GM18517 (cell line): ENCODE data around the gene TMIGD1.
"Not testable (repeated sequence)": the region's sequence is repeated elsewhere in the genome, so short reads cannot be mapped to it uniquely, and the experiment has no call there.

Experiments
- ATAC-seq: cut with Tn5 transposase; IDR thresholded peaks from one replicate; pipeline ENCODE4 v1.9.1; 2021; ENCODE audit warnings: mild to moderate bottlenecking, moderate library complexity; ENCODE audit not compliant: unreplicated experiment

The TMIGD1 gene

DNA sequence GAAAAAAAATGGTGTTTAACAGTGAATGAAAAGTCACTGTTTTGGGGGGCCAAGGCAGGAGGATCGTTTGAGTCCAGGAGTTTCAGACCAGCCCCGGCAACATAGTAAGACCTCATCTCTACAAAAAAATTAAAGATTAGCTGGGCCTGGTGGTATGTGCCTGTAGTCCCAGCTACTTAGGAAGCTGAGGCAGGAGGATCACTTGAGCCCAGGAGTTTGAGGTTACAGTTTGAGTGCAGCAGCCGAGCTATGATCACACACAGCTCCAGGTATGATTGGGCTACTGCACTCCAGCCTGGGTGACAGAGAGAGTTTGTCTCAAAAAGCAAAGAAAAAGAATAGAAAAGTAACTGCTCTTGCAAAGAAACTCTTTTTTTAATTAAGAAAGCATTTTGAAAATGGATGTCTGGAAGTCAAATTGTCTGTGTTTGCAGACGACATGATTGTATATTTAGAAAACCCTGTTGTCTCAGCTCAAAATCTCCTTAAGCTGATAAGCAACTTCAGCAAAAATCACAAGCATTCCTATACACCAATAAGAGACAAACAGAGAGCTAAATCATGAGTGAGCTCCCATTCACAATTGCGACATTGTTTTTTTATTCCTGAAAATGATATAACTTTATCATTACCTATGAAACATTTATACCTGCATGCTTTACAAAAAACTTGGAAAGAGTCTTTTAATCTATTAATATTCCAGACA is 24.4 kb upstream of the TMIGD1 start:
- no peak for ATAC-seq

DNA sequence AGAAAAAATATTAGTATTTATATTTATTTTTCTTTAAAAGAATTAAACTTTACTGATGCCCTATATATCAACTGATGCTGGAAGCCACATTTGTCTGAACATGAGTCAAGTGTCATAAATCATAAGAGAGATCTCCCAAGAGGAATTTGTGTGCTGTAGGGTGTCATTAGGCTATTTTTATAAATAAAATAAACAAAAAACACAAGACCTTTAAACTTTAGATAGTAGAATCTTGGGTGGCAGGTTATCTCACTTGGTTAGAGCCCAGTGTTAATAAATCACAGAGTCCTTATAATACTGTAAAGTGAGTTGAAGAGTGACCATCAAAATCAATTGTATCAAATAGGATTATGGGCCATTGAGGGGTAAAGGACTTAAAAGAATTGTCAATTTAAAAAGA is 23.6 kb upstream of the TMIGD1 start:
- ATAC-seq = no peak

DNA sequence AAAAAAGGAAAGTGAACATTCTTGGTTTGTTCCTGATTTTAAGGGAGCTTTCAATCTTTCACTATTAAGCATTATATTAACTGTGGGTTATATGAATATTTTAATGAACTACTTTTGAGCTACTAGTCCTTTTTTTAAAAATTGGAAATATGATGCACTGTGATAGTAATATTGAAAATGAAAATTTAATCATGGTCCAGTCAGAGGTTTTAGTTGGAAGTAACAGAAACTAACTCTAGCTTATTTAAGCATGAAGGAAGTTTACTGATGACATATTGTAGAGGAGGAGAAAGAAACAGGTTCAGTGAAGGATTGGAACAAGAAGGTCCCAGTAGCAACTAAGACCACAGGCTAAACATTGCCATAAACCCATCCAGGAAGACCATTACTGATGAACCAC is 20.8 kb upstream of the TMIGD1 start:
- no peak for ATAC-seq

DNA sequence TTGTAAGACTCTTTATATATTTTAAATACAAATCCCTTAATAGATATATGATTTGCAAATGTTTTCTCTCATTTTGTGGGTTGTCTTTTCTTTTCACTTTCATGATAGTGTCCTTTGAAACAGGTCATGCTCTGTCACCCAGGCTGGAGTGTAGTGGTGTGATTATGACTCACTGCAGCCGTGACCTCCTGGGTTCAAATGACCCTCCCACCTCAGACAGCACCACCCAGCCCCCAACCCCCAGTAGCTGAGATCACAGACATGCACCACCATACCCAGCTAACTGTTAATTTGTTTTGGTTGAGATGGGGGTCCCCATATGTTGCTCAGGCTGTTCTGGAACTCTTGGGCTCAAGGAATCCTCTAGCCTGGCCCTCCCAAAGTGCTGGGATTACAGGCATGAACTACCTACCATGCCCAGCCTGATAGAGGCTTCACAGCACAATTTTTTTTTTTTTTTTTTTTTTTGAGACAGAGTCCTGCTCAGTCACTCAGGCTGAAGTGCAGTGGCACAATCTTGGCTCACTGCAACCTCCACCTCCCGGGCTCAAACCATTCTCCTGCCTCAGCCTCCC is 18.5 kb upstream of the TMIGD1 start:
- no peak for ATAC-seq

DNA sequence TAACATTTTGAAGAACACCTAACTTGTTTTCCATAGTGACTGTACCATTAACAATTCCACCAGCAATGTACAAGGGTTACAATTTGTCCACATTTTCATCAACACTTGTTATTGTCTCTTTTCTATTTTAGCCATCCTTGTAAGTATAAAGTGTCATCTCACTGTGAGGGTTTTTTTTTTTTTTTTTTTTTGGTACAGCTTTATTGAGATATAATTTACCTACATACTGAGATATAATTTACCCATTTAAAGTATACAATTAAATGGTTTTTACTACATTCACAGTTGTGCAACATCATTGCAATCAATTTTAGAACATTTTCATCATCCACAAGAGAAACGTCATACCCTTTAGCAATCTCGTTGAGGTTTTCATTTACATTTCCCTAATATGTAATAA is 17.9 kb upstream of the TMIGD1 start:
- no peak for ATAC-seq

DNA sequence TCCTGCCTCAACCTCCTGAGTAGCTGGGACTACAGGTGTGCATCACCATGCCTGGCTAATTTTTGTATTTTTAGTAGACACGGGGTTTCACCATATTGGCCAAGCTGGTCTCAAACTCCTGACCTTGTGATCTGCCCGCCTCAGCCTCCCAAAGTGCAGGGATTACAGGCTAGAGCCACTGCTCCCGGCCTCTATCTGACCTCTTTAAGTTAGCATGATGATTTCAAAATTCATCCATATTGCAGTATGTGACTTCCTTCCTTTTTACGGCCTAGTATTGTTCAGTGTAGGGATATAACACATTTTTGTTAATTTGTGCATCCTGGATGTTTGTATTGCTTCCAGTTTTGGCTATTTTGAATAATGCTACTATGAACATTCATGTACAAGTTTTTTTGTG is 17.4 kb upstream of the TMIGD1 start:
- ATAC-seq = not testable (repeated sequence)

DNA sequence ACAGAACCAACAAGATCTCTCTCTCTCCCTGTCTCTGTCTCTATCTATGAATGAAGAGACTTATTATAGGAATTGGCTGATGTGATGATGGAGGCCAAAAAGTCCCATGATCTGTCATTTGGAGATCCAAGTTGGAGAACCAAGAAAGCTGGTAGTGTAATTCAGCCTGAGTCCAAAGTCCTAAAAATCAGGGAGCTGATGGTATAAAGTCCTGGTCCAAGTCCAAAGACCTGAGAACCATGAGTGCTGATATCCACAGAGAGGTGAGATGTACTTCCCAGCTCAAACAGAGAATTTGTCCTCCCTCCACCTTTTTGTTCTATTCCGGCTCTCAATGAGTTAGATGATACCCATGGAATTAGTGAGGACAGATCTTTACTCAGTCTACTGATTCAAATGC is 15.4 kb upstream of the TMIGD1 start:
- no peak for ATAC-seq

DNA sequence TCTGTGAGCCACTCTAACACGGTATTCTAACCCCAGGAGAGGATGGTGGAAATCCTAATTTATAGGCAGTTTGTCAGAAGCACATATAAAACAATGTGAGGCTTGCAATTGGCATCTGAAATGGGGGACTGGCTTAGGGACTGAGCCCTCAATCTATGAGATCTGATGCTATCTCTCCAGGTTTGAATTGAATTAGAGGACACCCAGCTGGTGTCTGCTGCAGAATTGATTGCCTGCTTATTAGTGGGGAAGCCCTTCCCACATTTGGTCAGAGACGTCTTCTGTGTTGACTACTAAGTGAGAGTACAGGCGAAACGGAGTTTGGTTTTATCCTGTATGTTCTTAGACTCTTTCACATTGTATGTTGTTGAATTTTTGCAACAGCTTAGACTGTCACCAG is 13.6 kb upstream of the TMIGD1 start:
- no peak for ATAC-seq

DNA sequence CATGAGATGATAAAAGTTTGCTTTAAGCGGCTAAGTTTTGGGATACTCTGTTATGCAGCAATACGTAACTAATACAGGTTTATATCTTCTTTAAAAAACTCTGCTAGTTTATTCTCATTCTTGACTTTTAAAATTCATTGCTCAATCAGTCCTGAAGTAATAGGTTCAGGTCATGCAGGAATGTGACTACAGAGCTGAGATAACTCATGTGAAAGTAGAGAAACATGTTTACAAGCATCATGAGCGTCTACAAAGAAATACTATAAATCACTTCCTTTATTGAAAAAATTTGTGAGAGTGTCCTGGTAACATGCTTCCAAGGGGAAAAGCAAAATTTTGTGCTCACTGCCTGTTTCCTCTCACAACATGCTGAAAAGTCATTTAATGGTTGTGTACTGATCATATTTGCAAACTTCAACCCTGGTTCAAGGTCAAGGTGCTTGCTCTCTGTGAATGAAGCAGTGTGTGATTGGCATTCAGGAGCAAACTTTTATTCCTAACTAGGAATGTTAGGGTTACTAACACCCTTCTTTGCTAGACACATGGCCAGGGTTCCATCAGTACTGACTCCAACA is 12.5 kb upstream of the TMIGD1 start:
- no peak for ATAC-seq

DNA sequence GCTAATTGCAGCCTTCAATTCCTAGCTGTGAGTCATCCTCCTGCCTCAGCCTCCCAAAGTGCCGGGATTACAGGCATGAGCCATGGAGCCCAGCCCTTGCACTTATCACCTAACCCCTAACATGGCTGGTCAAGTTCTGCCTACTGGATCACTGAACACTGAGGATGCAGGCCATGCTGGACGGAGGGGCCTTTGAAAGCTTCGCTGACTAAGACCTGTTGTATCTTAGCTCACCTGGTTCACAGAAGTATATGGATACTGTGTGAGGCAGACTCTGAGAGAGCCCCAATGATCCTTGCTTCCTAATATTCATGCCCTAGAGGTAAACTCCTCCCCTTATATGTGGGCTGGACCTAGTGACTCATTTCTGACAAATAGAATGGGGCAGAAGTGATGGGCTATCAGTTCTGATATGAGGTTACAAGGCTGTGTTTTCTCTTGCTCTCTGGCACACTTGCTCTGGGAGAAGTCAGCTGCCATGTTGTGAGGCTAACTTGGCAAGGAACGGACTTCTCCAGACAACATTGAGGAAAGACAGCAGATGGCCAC is 11.7 kb upstream of the TMIGD1 start:
- ATAC-seq = no peak

DNA sequence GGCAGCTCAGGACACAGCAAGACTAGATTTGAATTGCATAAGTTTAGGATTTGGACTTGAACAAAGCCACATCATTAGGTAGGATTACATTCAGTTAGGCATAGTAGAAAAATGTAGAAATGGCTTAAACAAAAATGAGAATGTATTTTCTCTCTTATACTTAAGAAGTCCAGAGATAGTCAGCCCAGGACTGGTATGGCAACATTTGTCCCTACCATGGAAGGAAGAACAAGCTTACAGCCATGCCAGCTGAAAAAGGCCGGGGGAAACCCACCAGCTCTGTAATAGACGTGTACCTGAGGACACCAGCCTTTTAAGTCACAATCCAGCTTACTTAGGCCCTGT is 11.2 kb upstream of the TMIGD1 start:
- ATAC-seq = no peak

DNA sequence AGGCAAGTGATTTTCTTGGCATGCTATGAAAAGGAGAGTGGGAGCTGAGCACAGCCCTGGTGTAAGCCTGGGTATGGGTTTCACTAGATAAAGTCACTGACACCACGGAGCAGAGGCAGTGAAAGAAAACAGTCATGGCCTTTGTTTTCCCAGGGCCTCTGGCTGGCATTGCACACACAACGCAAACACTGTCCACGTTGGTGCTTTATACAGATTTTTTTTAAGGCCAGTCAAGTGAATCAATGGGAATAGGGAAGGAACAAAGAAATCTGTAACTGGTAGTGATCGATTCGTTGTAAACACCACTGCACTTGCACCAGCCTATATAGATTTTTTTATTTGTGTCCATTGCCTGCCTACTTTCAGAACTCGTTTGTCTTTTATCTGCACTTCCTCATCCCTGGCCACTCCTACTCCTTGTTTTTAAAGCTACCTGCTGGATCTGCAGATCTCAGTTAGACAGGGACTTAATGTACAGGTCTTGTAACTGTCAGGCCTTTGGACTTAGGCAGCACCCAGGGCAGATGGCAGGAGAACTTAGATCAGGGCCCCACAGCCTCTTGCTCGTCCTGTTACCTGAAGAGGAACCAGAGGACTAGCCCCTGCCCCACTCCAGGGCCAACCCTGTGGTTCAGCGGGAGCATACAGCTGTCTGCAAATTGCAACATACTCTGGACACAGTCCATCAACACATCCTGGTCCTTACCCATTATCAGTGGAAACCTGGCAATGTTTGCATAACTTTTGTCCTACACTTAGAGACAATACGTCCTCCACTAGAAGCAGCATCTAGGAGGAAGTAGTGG is 10.6 kb upstream of the TMIGD1 start:
- no peak for ATAC-seq

DNA sequence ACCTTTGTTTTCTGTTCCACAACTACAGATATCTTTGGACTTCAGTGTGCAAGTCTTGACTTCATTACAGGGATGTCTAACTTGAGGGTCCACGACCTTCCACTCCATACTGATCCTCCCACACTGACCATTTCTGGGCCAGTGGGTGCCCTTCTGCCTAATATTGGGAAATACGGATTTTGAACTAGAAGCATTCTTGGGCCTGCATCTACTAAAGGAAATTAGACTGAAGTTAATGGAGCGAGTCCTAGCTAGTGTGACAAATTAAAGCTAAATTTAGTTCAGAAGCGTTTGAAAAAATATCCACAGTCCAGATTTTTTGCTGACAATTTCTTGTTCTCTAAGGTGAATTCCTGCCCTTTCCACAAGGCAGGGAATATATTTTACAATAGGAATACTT is 9.9 kb upstream of the TMIGD1 start:
- no peak for ATAC-seq

DNA sequence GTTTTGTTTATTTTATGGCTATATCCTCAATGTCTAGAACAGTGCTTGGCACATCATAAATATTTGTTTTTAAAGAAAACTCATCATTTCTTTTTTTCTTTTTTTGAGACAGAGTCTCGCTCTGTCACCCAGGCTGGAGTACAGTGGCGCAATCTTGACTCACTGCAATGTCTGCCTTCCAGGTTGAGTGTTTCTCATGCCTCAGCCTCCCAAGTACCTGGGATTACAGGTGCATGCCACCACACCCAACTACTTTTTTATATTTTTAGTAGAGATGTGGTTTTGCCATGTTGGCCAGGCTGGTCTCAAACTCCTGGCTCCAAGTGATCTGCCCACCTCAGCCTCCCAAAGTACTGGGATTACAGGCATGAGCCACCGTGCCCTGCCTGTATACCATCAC is 9.4 kb upstream of the TMIGD1 start:
- ATAC-seq = not testable (repeated sequence)

DNA sequence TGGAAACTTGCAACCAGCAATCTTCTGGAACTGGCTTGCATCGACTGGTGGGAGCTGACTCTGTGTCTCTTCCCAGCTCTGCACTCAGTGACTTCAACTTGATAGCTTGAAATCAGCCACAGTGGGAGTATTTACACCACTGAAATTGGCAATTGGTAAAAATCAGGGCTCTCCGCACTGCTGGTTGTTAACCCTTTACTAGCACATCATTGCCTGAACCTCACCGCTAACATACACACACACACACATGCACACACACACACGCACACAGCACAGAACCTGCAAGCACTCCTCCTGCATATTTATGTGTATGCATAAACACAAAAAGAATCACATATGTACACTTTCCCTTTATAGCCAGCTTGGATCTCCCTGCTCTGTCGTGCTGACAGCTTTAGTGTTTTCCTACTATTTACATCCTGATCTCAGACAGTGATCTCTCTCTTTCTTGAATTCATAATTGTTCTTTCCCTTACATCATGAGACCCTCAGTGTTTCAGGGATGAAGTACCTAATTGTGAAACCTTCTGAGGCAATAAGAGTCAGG is 7.9 kb upstream of the TMIGD1 start:
- no peak for ATAC-seq

DNA sequence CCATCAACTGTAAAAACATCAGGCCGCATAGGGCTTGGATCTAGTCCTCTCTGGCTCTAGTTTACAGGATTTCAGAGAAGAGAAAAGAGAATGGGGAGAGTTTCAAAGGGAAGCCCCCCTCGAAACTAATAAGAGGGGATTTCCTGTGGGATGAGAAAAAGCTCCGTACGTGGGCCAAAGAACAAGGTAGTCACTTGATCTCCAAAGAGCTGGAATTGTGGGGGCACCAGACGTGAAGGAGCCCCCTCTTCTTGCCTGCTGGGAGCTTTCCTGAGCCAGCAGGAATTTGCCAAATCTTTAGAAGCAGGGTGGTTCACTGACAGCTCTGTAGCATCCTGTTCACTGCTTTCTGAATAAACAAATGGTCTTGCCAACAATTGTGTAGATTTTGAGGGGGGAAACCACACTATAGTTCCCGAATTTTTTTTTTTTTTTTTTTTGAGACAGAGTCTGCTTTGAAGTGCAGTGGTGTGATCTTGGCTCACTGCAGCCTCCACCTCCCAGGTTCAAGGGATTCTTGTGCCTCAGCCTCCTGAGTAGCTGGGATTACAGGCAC is 7.0 kb upstream of the TMIGD1 start:
- ATAC-seq = no peak

DNA sequence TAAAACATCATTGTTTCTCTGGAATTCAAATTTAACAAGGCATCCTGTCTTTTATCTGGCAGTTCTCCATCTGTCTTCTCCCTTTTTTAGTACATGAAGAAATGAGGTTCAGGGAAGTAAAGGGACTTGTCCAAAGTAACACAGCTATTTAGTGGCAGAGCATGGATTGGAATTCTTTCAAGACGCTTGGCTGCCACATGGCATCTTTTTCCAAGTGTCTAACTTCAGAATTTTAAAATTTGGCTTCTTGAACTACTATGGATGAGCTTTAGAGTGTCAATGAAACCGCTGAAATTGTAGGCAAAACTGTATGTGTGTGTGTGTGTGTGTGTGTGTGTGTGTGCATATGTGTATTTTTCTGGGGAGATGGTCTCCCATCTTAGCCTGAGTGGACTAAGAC is 5.2 kb upstream of the TMIGD1 start:
- no peak for ATAC-seq

DNA sequence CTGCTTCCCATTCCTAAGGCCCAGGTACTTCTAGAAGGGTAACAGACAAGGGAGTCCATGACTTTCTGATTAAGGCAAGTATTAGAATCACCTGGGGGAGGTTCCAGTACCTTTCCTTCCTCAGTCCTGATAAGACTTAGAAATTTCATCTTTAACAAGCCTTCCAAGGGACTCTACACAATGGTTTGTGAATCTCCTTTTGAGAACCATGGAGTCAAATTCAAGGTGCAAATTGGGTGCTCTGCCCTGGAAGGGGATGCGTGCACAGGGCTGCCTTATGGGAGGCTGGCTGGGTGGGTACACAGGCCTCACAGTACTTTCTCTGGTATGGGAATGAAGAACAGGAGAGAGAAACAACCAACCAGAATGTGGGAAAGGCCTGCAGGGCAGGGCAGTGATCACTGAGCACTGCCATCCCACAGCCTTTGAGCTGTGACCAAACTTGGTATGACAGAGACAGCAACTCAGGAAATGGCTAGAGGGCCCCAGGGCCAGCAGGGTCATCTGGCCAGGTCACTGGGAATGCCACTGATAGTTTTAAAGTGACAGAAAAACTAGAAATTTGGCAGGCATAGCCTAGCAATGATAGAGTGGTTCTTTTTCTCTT is 3.6 kb upstream of the TMIGD1 start:
- ATAC-seq = no peak

DNA sequence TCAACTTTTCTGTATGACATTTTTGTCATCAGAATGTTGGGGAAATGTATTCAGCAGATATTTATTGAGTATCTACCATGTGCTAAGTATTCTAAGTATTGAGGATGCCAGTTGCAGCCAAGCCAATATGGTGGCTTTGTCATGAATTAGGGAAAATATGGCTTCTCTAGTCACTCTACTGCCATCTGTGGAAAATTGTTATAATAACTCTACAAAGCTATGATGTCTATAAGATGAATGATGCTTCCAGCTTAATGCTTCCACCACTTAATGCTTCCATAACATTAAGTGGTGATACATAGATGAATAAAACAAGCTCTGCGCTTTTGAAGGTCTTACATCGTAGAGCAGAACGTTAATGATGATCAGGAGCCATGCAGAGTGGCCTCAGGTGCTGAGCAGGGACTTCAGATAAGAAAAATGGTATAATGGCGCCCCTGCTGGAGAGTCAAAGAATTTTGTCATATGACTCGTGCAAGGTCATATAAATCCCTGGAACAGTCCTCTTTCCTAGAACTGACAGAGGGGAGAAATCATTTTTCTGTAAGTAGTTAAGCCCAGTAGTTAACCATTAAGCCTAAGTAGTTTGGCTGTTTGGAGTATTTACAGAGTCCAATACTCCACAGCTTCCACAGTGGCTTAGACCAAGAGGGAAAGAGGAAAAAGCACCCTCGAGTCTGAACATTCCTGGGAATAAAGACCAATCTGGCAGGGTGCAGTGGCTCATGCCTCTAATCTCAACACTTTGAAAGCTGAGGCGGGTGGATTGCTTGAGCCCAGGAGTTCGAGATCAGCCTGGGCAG is 2.7 kb upstream of the TMIGD1 start:
- ATAC-seq = no peak

DNA sequence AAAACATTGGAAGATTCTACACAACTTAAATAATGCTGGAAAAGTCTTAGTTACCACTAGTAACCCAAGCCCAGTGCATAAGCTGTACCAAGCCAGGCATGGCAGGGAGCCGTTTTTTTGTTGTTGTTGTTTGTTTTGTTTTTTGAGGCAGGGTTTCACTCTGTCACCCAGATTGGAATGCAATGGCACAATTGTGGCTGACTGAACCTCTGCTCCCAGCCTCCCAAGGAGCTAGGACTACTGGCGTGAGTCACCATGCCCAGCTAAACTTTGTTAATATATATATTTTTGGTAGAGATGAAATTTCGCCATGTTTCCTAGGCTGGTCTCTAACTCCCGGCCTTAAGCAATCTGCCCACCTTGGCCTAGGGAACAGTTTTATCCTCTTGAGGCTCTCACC is 564 bp upstream of the TMIGD1 start:
- ATAC-seq = no peak
